Activated T-helper 1 cell treated with anti-CD3 and anti-CD28 coated beads, Interleukin-12 subunit alpha, Interleukin-12 subunit beta, Interleukin-2, Interleukin-4 antibody, amounts not matched to agents 30 ng/mL and 10 ng/mL and 1 ng/mL, durations not matched to agents 14 hours and 24 hours and 36 hours (primary cell): ENCODE data around the gene PWWP2B. TPM values are rescaled to one million over a fixed set of nuclear protein-coding genes. Genes with fewer than 3 reads are reported as not detected.
"Not testable (repeated sequence)": the region's sequence is repeated elsewhere in the genome, so short reads cannot be mapped to it uniquely, and the experiment has no call there.

Experiments
- DNase-seq: peaks from one replicate; pipeline ENCODE4 v3.0.0; 2021; ENCODE audit warnings: low spot score
- H3K27ac Mint-ChIP-seq: one replicate; pipeline ENCODE4 v1.8.0; 2021; ENCODE audit warnings: mild to moderate bottlenecking, mixed read lengths
- H3K27me3 Mint-ChIP-seq: one replicate; pipeline ENCODE4 v1.8.0; 2022; ENCODE audit warnings: mild to moderate bottlenecking, moderate library complexity, mixed read lengths; ENCODE audit not compliant: insufficient read depth
- H3K36me3 Mint-ChIP-seq: one replicate; pipeline ENCODE4 v1.8.0; 2021; ENCODE audit warnings: low read depth, mixed read lengths
- H3K4me1 Mint-ChIP-seq: one replicate; pipeline ENCODE4 v1.8.0; 2021; ENCODE audit warnings: low read depth, mixed read lengths
- H3K4me3 Mint-ChIP-seq: one replicate; pipeline ENCODE4 v1.8.0; 2021; ENCODE audit warnings: mild to moderate bottlenecking, moderate library complexity, mixed read lengths
- H3K9me3 Mint-ChIP-seq: one replicate; pipeline ENCODE4 v1.8.0; 2021; ENCODE audit warnings: mixed read lengths
- intact Hi-C: fragments of 100-400 bp; cut with micrococcal nuclease; formaldehyde crosslinking; loops from one replicate; pipeline ENCODE4 v1.15.1; 2024
- total RNA-seq: library from RNA; stranded (reverse); gene quantifications from 2 replicates; pipeline ENCODE4 v1.2.3, GENCODE V29; 2022

The PWWP2B gene
- total RNA-seq, 1 donor from 2014 or later: 4.1 TPM

DNA sequence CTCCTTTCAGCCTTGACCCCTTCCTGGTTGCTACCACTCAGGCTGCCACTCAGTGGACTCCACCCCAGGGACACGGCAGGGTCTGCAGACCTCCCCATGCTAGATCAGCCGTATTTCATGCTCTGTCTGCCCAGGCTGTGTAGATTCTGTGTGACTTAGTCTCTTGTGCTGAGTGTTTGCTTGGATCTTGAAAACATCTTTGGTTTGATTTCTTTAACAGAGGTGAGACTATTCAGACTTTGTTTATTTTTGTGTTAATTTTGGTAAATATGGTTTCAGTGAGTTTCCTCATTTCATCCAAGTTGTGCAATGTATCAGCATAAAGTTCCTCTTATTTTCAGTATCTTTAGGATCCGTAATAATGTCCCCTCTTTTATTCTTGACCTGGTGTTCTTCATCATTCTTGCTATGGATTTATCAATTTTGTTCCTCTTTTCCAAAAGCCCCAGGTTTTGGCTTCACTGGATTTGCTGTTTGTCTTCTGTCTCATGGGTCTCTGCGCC lies 21.2 kb upstream of the PWWP2B start:
- H3K36me3 Mint-ChIP-seq: no peaks in the 10 kb centered on the region
- DNase-seq: no peak

DNA sequence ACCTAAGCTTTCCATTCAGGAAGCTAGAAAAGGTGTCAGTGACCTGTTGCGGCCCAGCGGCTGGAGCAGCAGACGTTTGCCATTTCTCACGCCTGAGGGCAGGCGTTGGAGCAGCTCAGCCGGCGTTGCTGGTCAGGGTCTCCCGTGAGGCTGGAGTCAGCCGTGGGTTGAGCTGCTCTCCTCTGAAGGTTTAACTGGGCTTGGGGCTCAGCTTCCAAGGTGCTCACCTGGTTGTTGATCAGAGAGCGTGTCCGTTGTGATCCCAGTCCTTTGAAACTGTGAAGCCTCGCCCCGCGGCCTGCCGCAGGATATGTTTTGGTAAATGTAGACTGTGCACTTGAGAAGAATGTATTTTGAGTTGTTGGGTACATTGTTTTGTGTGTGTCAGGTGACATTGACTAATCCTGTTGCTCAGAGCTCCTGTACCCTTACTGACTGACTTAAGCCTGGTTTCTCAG lies 20.6 kb upstream of the PWWP2B start:
- Mint-ChIP-seq H3K36me3 (no peaks in the 10 kb centered on the region), H3K9me3 (no peaks in the 10 kb centered on the region), H3K4me1 (peaks cover 1% of the 10 kb centered on the region), H3K27ac (no peak overlapping the region), H3K4me3 (no peak overlapping the region), H3K27me3 (peaks cover 1% of the 10 kb centered on the region)
- no peak for DNase-seq
- intact Hi-C loops: no loop called here

More for the DNA sequence above, 21.2 kb upstream of the PWWP2B start:
- no peaks in the 10 kb centered on the region for H3K27me3 Mint-ChIP-seq
- H3K27ac Mint-ChIP-seq: no peak overlapping the region
- no peaks in the 10 kb centered on the region for H3K9me3 Mint-ChIP-seq
- H3K4me3 Mint-ChIP-seq: no peak overlapping the region
- H3K4me1 Mint-ChIP-seq: no peaks in the 10 kb centered on the region
- intact Hi-C loops: no loop called here

DNA sequence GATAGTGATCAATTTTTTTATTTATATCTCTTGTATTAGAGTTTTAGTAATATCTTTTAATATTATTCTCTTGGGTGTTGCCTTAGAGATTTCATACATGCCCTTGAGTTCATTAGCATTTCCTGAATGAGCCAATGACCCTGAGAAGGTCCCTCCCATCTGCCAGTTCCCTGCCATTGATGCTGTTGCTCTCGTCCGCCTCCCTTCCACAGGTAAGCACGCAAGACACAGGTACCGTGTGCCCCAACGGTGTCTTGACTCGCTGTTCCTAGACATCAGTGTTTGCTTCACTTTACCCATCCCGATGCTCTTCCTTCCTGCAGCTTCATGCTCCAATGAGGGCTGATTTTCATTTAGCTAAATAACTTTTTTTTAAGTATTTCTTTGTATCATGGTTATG lies 19.7 kb upstream of the PWWP2B start:
- Mint-ChIP-seq H3K27ac (no peak overlapping the region), H3K4me3 (no peak overlapping the region), H3K9me3 (no peaks in the 10 kb centered on the region), H3K36me3 (no peaks in the 10 kb centered on the region), H3K4me1 (peaks cover 7% of the 10 kb centered on the region), H3K27me3 (peaks cover 3% of the 10 kb centered on the region)
- intact Hi-C loops: no loop called here
- DNase-seq: no peak

DNA sequence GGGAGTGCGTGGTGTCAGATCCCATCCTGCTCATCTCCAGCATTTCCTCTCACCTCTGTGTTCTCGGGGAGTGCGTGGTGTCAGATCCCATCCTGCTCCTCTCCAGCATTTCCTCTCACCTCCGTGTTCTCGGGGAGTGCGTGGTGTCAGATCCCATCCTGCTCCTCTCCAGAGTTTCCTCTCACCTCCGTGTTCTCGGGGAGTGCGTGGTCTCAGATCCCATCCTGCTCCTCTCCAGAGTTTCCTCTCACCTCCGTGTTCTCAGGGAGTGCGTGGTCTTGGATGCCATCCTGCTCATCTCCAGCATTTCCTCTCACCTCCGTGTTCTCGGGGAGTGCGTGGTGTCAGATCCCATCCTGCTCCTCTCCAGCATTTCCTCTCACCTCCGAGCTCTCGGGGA lies 18.0 kb upstream of the PWWP2B start:
- not testable (repeated sequence) for H3K36me3 Mint-ChIP-seq, H3K4me3 Mint-ChIP-seq, H3K27me3 Mint-ChIP-seq

DNA sequence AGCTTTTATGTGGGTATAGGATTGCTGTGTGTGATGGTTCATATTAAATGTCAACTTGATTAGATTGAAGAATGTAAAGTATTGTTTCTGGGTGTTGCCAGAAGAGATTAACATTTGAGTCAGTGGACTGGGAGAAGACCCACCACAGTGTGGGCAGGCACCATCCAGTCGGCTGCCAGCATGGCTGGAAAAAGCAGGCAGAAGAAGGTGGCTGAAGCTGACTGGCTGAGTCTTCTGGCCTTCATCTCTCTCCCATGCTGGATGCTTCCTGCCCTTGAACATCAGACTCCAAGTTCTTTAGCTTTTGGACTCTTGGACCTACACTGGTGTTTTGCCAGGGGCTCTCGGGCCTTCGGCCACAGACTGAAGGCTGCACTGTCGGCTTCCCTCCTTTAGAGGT lies 16.0 kb upstream of the PWWP2B start:
- H3K9me3 Mint-ChIP-seq, DNase-seq, H3K4me3 Mint-ChIP-seq, intact Hi-C loops, H3K27ac Mint-ChIP-seq, H3K27me3 Mint-ChIP-seq, H3K36me3 Mint-ChIP-seq: not testable (repeated sequence)
- peaks cover 13% of the 10 kb centered on the region for H3K4me1 Mint-ChIP-seq

More for the DNA sequence above, 18.0 kb upstream of the PWWP2B start:
- peaks cover 13% of the 10 kb centered on the region for H3K4me1 Mint-ChIP-seq
- intact Hi-C loops, H3K9me3 Mint-ChIP-seq, H3K27ac Mint-ChIP-seq, DNase-seq: not testable (repeated sequence)

DNA sequence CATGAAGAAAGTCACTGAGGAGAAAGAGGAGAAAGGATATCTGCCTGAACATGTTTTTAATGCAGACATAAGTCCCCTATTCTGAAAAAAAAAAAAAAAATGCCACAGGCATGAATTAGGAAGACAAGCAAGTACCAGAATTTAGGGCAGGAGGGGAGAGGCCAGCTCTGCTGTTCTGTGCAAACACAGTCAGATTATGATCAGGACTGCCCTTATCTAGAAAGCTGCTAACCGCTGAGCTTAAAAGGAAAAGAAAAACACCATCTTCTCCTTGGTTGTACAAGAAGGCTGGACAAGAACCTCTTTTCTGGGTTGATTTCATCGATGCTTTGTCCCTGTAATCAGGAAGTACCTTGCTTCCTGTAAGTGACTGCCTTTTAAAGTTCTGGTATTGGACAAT lies 15.3 kb upstream of the PWWP2B start:
- no peak for DNase-seq
- H3K9me3 Mint-ChIP-seq: no peaks in the 10 kb centered on the region
- peaks cover 13% of the 10 kb centered on the region for H3K4me1 Mint-ChIP-seq
- no peaks in the 10 kb centered on the region for H3K36me3 Mint-ChIP-seq
- H3K4me3 Mint-ChIP-seq: no peak overlapping the region
- H3K27ac Mint-ChIP-seq: no peak overlapping the region
- H3K27me3 Mint-ChIP-seq: peaks cover 5% of the 10 kb centered on the region
- intact Hi-C loops: no loop called here

DNA sequence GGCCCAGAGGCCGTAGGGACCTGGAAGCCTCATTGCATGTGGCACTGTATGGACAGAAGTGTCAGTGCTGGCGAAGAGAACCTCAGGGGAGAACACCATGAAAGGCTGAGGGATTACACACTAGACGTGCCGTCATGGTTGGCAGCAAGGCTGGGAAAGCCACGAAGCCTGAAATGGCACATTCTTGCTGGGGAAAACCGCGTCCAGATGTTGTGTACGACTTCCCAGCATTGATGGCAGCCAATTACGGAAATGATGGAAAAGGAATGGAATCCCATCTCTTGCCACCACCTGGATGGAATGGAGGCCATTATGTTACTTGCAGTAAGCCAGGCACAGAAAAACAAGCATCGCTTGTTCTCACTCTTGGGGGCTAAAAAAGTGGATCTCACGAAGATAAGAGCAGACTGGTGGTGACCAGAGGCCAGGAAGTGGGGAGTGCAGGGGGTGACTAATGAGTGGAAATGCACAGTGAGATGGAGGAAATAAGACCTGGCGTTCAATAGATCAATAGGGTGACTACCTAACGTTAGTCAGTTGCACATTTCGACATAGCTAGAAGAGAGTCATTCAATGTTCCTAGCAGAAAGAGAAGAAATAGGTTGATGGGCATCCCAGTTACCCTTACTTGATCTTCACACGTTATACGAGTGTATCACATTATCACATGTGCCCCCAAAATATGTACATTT lies 14.6 kb upstream of the PWWP2B start:
- Mint-ChIP-seq H3K27me3 (peaks cover 5% of the 10 kb centered on the region), H3K4me1 (peaks cover 13% of the 10 kb centered on the region), H3K4me3 (no peak overlapping the region), H3K9me3 (no peaks in the 10 kb centered on the region), H3K27ac (no peak overlapping the region), H3K36me3 (no peaks in the 10 kb centered on the region)
- DNase-seq: no peak
- intact Hi-C loops: no loop called here

DNA sequence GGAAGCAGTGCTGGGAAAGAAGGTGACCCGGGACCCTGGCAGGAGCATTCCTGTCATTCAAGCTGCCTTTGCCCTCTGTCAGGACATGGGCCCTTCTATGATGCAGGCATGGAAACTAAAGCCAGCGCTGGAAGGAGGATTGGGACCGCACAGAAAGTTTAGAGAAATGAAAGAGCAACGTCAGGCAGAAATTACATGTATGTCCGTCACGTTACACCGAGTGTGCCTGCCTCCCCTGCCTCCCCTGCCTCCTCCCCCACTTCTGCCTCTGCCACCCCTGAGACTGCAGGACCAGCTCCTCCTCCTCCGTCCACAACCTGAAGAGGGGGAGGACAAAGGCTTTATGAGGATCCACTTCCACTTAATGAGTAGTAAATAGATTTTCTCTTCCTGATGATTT lies 13.9 kb upstream of the PWWP2B start:
- Mint-ChIP-seq H3K27ac (no peak overlapping the region), H3K4me3 (no peak overlapping the region), H3K36me3 (no peaks in the 10 kb centered on the region), H3K27me3 (peaks cover 9% of the 10 kb centered on the region), H3K9me3 (no peaks in the 10 kb centered on the region), H3K4me1 (peaks cover 13% of the 10 kb centered on the region)
- intact Hi-C loops: no loop called here
- no peak for DNase-seq

DNA sequence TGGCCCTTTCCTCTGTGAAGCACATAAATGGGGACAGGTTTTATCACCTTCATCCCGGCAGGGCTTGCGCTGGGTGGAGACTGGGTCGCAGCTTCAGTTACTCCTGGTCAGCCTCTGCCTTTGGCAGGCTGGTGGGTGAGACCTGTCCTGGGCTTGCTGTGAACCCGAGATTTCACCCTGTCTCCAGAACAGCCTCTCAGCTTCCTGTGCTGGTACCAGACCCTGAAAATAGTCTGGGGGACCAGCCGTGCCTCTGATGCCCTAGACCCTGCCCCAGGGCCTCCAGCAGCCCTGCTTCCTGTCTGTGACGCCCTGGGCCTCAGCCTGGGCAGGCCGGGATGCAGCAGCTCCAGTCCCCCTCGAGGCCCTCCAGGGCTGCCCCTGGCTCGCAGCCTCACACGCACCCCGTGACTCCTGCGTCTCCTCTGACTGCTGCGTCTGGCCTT lies 13.2 kb upstream of the PWWP2B start:
- Mint-ChIP-seq H3K9me3 (no peaks in the 10 kb centered on the region), H3K36me3 (no peaks in the 10 kb centered on the region), H3K4me3 (no peak overlapping the region), H3K27ac (no peak overlapping the region), H3K4me1 (peaks cover 13% of the 10 kb centered on the region), H3K27me3 (peaks cover 9% of the 10 kb centered on the region)
- DNase-seq: no peak
- intact Hi-C loops: no loop called here

DNA sequence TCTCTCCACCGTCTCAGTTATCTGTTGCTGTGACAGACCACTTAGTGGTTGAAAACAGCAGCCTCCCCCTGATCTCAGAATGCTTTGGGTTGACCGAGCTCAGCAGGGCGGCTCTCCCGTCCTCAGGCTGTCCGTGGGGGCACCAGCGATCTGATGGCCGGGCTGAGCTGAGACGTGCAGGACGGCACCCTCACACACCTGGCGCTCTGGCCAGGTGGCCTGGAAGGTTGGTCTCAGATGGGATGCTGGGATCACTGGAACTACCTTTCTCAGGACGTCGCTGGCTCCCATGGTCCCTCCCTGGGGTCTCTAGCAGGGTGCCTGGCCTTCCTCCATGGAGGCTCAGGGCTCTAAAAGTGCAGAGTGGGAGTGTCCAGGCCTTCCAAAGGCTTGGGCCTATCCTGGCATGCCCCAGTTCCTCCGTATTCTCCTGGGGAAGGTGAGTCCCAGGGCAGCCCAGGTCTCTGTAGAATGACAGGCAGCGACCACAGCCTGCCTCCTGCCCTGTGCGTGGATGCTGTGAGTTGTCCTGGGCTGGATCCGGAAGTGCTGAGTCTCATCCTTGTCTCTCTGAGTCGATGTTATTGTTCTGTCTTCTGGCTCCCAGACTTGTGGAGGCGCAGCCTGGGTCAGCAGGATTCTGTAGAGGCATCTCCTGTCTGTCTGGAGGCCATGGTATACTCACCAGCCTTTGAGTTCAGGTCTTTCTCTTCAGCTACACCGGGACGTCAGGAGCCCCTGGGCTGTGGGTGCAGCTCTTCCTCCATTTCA lies 12.2 kb upstream of the PWWP2B start:
- H3K4me3 Mint-ChIP-seq: no peak overlapping the region
- peaks cover 13% of the 10 kb centered on the region for H3K4me1 Mint-ChIP-seq
- H3K27ac Mint-ChIP-seq: no peak overlapping the region
- no peaks in the 10 kb centered on the region for H3K9me3 Mint-ChIP-seq
- H3K27me3 Mint-ChIP-seq: peaks cover 9% of the 10 kb centered on the region
- intact Hi-C loops: loop anchor here (5.0 kb wide), 1 partner anchor 152 kb away; the partner anchor contains the start of gene INPP5A
- H3K36me3 Mint-ChIP-seq: no peaks in the 10 kb centered on the region
- no peak for DNase-seq

DNA sequence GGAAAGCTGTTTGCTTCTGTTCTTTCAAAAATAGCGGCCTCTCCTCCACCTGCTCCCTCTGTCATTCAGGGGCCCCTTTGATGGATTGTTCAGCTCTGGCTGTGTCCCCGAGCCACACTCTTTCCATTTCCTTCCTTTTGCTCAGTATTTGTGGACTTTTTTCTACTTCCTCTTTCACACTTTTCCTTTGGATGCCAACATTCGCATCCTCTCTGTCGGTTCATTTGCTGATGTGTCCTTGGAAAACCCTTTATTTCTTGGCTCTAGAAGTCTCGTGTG lies 11.7 kb upstream of the PWWP2B start:
- Mint-ChIP-seq H3K27ac (peak overlapping the region; percentile 42), H3K9me3 (no peaks in the 10 kb centered on the region), H3K4me3 (no peak overlapping the region), H3K27me3 (peaks cover 9% of the 10 kb centered on the region), H3K36me3 (no peaks in the 10 kb centered on the region), H3K4me1 (peaks cover 13% of the 10 kb centered on the region)
- no peak for DNase-seq
- intact Hi-C loops: loop anchor here (5.0 kb wide), 1 partner anchor 152 kb away; the partner anchor contains the start of gene INPP5A

DNA sequence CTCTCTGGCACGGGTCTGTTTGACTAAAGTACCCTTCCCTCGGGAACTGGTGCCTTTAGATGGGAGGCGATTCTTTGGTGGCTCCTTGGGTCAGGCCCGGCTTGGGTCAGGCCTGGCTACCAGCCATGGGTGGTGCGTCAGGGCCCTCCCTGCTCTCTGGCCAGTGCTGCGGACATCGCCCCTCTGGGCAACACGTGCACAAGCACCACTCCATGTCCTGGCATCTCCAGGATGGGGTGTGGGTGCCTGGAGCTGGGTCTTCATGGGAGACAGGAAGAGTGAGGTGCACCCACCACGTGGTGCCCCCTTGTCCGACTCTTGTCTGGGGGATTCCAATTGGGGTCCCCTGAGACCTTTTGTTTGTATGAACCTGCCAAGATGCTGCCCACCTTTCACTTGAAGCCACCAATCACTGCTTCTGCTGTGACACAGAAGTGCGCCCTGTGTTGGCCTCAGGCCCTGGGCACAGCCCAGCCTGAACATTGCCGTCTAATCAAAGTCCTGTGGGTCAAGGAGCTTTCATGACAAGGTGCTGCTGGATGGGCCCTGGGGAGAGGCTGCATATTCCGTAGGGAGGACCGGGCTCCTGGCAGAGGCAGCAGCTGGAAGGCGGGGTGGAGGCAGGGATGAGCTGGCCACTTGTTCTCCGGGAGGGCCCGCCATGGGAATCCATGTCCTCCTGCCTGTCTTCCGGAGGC lies 11.1 kb upstream of the PWWP2B start:
- peaks cover 13% of the 10 kb centered on the region for H3K4me1 Mint-ChIP-seq
- no peaks in the 10 kb centered on the region for H3K9me3 Mint-ChIP-seq
- peak overlapping the region; percentile 42 for H3K27ac Mint-ChIP-seq
- intact Hi-C loops: loop anchor here (2.0 to 5.0 kb wide), 2 partner anchors 53 to 151 kb away; partner anchors contain the start of genes INPP5A and LRRC27
- no peaks in the 10 kb centered on the region for H3K36me3 Mint-ChIP-seq
- DNase-seq: no peak
- no peak overlapping the region for H3K4me3 Mint-ChIP-seq
- peaks cover 9% of the 10 kb centered on the region for H3K27me3 Mint-ChIP-seq

DNA sequence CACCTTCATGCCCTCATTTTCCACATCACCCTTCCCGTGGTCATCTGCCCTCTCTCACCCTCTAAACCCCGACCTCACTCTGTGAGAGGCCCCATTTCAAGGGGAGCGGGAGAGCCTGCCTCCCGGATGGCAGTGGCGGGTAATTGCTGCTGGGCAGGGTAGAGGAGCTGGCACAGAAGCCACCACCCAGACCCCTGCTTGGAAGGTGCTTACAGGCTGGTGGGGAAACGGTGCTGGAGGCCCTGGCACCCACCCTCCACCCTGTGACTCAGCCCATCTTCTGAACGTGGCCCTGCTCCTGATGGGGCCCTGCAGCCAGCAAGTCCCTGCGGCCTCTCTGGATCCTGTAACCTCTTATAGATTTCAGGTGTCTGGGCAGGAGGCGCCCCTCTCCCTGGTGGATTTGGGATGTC lies 10.6 kb upstream of the PWWP2B start:
- DNase-seq: no peak
- intact Hi-C loops: loop anchor here (2.0 to 5.0 kb wide), 2 partner anchors 54 to 151 kb away; partner anchors contain the start of genes INPP5A and LRRC27

More for the DNA sequence above, 10.6 kb upstream of the PWWP2B start:
- H3K27ac Mint-ChIP-seq: peak overlapping the region; percentile 52
- H3K36me3 Mint-ChIP-seq: no peaks in the 10 kb centered on the region
- peaks cover 8% of the 10 kb centered on the region for H3K27me3 Mint-ChIP-seq
- no peaks in the 10 kb centered on the region for H3K9me3 Mint-ChIP-seq
- no peak overlapping the region for H3K4me3 Mint-ChIP-seq
- peaks cover 12% of the 10 kb centered on the region for H3K4me1 Mint-ChIP-seq
